HK-2 (cell line): Measurements from ENCODE around the gene AGAP2.
A peak's percentile ranks its signal among the peaks of the same experiment; 100 is the strongest.

ENCODE experiments used
- DNase-seq: peaks from one replicate; pipeline ENCODE4 v3.0.0-alpha.2; 2018; ENCODE audit not compliant: unreplicated experiment

AGAP2 gene

GRCh38 chr12:57736741-57737466 is 1.6 kb downstream of the AGAP2 start:
- no peak for DNase-seq

GRCh38 chr12:57735952-57736740 is 2.4 kb downstream of the AGAP2 start:
- peak; percentile 59 for DNase-seq

GRCh38 chr12:57735198-57735855 is 3.2 kb downstream of the AGAP2 start:
- no peak for DNase-seq

DNA sequence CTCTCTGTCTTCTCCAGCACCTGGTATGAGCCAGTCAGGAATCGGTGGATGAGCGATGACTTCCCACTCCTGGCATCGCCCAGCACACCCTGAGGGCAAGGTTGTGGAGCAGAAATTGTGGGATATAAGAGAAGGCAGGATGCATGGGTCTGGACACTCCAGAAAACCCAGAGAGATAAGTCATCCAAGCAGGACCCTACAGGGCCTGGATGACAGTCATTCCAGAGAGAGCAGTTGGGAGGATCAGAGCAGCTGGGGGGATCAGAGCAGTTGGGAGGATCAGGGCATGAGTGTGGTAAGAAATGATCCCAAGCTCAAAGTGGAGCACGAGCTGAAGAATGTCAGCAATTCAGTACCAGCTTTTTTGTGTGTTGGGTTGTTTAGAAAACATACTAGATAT is 4.0 kb downstream of the AGAP2 start:
- DNase-seq, result no peak

GRCh38 chr12:57733928-57734327 is 4.6 kb downstream of the AGAP2 start:
- DNase-seq, result no peak

DNA sequence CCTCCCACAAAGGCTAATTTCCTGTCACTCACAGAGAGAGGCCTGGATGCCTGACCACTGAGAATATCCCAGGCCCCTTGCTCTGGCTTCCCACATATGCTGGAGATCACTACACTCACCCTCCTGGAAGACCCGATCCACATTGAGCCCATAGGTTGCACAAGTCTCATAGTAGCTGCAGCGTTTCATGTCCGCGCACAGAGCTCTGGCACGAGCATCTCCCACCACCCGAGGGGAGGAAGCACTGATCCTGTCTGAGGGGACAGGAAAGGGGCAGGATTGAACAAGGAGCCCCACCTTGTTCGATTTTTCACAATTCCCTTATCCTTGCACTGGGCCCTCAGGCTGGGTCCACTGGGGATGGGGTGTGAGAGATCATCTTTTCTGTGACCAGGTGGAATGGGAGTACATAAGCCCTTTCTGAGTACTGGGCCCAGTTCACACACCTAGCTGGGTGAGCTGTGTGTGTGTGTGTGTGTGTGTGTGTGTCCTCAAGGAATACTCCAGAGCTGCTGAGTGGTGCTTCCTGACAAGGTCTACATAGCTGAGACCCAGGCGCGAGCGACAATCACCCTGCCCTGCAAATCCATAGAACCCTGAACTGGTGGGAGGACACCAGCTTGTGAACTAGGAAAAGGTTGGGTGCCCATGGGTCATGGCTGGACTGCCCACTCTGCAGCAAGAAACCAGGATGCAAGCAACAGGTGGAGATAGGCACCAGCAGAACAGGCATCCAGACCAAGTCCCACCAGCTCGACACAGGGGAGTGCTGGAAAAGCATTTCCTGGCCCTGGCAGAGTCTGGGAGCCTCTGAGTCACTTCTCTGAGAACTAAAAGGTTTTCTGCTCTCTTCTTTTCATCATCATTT is 5.6 kb downstream of the AGAP2 start:
- DNase-seq, result no peak

DNA sequence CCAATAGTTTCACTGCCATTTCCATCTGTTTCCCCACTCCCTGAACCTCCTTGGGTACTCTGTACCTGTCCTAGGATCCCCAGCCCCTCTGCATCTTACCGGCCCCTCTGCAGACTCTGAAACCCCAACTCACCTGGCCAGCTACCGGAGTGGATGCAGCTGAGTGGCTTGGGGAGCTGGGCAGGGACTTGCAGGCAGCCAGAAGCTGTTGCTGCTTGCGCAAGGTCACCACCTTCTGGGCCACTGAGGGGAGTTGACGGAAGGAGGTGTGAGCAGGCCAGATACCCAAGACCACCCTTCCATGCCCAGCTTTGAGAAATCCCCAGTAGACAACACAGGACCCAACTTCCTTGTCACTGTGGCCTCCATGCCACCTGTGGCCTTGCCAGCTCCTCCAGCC is 6.3 kb downstream of the AGAP2 start:
- DNase-seq, result no peak

DNA sequence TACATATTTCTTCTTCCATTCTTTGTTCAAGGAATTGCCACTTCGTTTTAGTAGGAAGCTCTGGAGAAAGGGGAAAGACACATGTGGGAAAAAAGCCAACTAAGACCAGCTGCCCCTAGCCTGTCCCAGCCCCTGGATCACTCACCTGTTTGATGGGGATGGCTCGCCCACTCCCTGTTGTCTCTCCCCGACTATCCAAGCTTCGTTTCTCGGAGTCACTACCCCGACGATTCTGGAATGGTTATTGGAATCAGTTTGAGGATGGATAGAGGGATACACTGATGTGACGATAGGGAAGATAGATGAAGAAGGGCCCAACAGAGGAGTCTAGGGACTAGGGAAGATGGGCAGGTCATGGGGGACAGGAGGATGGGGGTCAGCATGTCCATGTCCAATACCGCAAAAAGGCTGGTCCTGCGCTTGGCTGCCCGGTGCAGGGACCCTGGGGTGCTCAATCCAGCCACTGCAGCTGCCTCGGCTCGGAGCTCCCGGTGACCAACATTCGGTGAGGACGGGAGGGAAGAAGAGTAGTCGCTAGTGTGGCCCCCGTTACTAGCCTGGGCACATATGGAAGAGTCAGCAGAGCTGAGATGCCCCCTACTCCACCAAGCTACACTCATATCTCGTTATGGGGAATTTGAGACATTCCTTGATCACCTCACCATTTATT is 7.0 kb downstream of the AGAP2 start:
- no peak for DNase-seq

DNA sequence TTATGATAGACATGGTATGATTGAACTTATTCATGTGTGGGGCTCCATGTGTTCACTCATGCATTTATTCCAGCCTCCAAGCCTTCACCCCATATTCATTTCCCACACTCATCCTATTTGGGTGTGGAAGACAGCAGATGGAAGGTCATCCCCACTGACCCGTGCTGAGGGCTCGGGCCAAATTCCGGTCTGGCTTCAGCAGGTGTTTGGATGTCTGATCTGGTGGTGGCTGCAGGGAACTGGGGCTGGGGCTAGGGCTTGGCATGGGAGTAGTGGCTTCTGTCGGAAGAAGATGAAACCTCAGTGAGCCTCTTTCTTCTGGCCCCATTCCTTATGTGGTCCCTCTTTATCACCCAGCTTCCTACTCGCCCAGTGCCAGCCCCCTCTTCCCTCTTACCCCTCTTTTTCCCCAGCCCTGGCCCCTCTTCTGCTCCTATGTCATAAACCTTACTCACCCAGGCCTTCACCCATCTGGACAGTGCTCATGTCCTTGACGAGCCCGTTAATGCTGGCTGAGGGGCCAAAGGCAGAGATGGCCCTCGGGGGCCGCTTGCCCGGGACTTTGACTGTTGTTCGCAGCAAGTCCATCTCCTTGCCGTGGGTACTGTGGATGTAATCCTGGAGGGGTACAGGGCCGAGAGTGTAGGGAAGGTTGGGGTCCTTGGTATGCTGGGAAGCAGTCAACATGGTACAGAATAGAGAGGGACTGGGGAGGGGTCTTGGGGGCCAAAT is 8.0 kb downstream of the AGAP2 start:
- DNase-seq, result no peak

DNA sequence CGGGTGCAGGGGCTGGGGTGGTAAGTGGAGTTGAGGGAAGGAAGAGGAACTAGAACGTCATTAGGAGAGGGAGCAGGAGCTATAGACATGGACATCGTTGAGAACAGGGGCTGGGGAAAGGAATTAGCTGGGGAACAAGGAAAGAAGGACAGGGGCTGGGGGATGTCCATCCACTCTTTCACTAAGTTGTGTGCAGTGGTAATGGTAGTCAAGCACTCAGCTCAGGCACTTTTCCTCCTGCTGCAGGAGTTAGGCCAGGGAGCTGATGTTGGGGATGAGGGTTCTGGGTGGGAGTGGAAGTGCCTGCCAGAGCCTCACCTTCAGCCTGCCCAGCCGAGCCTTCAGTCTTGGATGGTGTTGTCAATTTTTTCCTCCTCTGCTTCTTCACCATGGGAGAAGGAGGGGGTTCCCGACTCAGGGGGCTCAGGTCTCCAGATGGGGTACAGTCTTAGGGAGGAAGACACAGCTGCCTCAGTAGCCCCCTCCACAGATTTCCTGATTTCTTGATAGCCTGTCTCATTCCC is 9.2 kb downstream of the AGAP2 start:
- DNase-seq, result no peak

- DNase-seq, result no peak
Observed at GRCh38 chr12:57727758-57728395, 10.7 kb downstream of the AGAP2 start.

DNA sequence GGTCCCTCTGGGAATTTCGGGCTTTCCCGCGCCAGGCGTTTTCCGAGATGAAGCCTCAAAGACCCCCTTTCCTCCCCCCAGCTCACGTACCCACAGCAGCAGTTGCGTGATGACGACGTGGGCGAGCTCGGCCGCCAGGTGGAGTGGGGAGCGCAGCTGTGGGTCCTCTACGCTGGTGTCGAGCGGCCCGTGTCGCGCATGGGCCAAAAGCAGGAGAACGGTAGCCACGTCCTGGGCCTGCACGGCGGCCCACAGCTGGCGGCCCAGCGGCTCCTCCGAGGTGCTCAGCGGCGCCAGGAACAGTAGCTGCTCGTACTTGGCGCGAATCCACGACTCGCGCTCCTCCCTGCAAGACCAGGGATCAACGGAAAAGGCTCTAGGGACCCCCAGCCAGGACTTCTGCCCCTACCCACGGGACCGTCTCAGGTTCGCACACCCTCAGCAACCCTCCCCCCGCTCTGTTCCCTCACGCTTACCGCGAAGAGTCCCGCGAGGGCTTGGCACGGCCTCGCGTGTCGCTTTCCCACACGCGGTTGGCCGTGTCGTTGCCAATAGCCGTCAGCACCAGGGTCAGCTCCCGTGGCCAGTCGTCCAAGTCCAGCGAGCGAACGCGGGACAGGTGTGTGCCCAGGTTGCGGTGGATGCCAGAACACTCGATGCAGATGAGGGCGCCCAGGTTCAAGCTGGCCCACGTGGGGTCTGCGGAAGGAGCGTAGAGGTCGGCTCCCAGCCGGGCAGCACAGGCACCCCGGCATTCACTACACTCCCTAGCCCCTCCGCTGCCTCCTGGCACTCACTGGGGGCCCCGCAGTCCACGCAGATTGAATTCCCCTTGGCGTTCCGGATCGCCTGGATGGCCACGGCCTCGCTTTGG is 11.4 kb downstream of the AGAP2 start:
- no peak for DNase-seq

- peak; percentile 89 for DNase-seq
Observed at GRCh38 chr12:57726151-57726883, 12.2 kb downstream of the AGAP2 start.

- DNase-seq, result no peak
Observed at GRCh38 chr12:57725851-57726150, 12.7 kb downstream of the AGAP2 start.

GRCh38 chr12:57724936-57725740 is 13.4 kb downstream of the AGAP2 start:
- DNase-seq, result no peak

- DNase-seq, result no peak
Observed at GRCh38 chr12:57724003-57724935, 14.3 kb downstream of the AGAP2 start.

GRCh38 chr12:57723630-57723962 is 14.9 kb downstream of the AGAP2 start:
- no peak for DNase-seq
